ENCODE data around the gene STON2.
"Not testable (repeated sequence)": the region's sequence is repeated elsewhere in the genome, so short reads cannot be mapped to it uniquely, and the experiment has no call there.

The STON2 gene

GRCh38 chr14:81245771-81246170 is 154.4 kb downstream of the STON2 start:
- H3K4me3 ChIP-seq (replicated peaks; ENCODE audit: low read depth, low read length) = no peak overlapping the region
- no peak for DNase-seq (ENCODE audit: low read depth)
- TF ChIP-seq, protein P1, sequence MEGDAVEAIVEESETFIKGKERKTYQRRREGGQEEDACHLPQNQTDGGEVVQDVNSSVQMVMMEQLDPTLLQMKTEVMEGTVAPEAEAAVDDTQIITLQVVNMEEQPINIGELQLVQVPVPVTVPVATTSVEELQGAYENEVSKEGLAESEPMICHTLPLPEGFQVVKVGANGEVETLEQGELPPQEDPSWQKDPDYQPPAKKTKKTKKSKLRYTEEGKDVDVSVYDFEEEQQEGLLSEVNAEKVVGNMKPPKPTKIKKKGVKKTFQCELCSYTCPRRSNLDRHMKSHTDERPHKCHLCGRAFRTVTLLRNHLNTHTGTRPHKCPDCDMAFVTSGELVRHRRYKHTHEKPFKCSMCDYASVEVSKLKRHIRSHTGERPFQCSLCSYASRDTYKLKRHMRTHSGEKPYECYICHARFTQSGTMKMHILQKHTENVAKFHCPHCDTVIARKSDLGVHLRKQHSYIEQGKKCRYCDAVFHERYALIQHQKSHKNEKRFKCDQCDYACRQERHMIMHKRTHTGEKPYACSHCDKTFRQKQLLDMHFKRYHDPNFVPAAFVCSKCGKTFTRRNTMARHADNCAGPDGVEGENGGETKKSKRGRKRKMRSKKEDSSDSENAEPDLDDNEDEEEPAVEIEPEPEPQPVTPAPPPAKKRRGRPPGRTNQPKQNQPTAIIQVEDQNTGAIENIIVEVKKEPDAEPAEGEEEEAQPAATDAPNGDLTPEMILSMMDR (IDR thresholded peaks at IDR 0.05; ENCODE audit: low read length, missing control alignments) = no peak

DNA sequence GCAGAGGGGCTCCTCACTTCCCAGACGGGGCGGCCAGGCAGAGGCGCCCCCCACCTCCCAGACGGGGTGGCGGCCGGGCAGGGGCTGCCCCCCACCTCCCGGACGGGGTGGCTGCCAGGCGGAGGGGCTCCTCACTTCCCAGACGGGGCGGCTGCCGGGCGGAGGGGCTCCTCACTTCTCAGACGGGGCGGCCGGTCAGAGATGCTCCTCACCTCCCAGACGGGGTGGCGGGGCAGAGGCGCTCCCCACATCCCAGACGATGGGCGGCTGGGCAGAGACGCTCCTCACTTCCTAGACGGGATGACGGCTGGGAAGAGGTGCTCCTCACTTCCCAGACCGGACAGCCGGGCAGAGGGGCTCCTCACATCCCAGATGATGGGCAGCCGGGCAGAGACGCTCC is 155.7 kb downstream of the STON2 start:
- not testable (repeated sequence) for DNase-seq (ENCODE audit: low read depth); H3K4me3 ChIP-seq (replicated peaks; ENCODE audit: low read depth, low read length)

GRCh38 chr14:81243499-81243898 is 156.6 kb downstream of the STON2 start:
- DNase-seq (ENCODE audit: low read depth) = no peak
- TF ChIP-seq, protein P1 (IDR thresholded peaks at IDR 0.05; ENCODE audit: low read length, missing control alignments) = no peak

DNA sequence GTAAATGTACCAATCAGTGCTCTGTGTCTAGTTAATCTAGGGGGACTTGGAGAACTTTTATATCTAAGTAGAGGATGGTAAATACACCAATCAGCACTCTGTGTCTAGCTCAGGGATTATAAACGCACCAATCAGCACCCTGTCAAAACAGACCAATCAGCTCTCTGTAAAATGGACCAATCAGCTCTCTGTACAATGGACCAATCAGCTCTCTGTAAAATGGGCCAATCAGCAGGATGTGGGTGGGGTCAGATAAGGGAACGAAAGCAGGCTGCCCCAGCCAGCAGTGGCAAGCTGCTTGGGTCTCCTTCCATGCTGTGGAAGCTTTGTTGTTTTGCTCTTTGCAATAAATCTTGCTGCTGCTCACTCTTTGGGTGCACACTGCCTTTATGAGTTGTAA is 163.3 kb downstream of the STON2 start:
- DNase-seq (ENCODE audit: low read depth); H3K4me3 ChIP-seq (replicated peaks; ENCODE audit: low read depth, low read length): not testable (repeated sequence)

More at GRCh38 chr14:81243499-81243898, 156.6 kb downstream of the STON2 start:
- no peak overlapping the region for H3K4me3 ChIP-seq (replicated peaks; ENCODE audit: low read depth, low read length)

- DNase-seq (ENCODE audit: low read depth) = no peak
- TF ChIP-seq, protein P1 (IDR thresholded peaks at IDR 0.05; ENCODE audit: low read length, missing control alignments) = no peak
- H3K4me3 ChIP-seq (replicated peaks; ENCODE audit: low read depth, low read length) = no peak overlapping the region
Observed at GRCh38 chr14:81236138-81236537, 164.0 kb downstream of the STON2 start.

- TF ChIP-seq, protein P1 (IDR thresholded peaks at IDR 0.05; ENCODE audit: low read length, missing control alignments) = no peak
- no peak for DNase-seq (ENCODE audit: low read depth)
- no peak overlapping the region for H3K4me3 ChIP-seq (replicated peaks; ENCODE audit: low read depth, low read length)
Observed at GRCh38 chr14:81235096-81235495, 165.0 kb downstream of the STON2 start.

- no peak overlapping the region for H3K4me3 ChIP-seq (replicated peaks; ENCODE audit: low read depth, low read length)
- TF ChIP-seq, protein P1 (IDR thresholded peaks at IDR 0.05; ENCODE audit: low read length, missing control alignments) = no peak
- peak; percentile 4 for DNase-seq (ENCODE audit: low read depth)
Observed at GRCh38 chr14:81234278-81234677, 165.8 kb downstream of the STON2 start.

DNA sequence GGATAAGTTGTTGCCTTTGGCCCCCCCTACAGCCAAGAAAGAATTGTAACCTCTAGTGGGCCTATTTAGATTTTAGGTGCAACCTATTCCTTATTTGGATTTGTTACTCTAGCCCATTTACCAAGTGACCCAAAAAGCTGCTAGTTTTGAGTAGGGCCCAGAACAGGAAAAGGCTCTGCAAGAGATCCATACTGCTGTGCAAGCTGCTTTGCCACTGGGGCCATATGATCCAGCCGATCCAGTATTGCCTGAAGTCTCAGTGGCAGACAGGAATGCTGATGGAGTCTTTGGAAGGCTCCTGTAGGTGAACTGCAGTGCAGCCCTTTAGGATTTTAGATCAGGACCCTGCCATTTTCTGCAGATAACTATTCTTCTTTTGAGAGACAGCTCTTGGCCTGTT is 166.5 kb downstream of the STON2 start:
- no peak overlapping the region for H3K4me3 ChIP-seq (replicated peaks; ENCODE audit: low read depth, low read length)
- TF ChIP-seq, protein P1 (IDR thresholded peaks at IDR 0.05; ENCODE audit: low read length, missing control alignments) = no peak
- DNase-seq (ENCODE audit: low read depth) = no peak

Measured in fibroblast of pulmonary artery (primary cell).